Measurements from ENCODE around the gene SLIT3.

SLIT3 gene

DNA sequence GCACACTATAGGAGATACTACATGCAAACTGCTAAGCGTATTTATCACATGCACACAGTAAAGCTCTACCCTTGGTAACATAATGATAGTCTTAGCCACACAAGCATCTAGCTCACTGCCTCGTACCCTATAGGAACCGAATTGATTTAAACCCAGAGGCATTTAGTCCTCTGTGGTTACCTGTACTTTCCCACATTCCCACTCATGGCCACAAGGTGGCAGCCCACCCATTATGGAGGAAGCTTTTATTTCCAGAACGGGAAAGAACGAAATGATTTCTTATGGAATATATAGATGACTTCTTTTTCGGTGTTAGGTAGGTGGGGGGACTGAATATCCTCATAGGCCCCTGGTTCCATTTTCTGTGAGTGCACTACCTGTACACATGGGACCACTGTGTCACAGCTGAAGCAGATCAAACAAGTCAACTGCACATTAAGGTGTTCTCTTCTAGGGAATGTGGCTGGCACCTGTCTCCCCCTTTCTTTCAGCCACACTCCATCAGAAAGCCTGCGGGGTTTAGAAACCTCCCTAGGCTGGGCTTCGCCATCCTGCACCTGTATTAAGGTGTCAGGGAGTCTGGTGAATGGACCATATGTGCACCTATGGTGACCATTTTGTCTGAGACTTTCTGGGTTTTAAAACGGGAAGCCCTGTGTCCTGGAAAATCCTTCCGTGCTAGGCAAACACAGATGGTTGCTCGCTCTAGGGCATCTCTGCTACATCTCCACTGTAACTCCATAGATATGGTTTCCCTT is 313.2 kb downstream of the SLIT3 start:
- no peak overlapping the region for H3K4me3 ChIP-seq (ENCODE audit: low read depth, low read length)
- TF ChIP-seq, protein P1, sequence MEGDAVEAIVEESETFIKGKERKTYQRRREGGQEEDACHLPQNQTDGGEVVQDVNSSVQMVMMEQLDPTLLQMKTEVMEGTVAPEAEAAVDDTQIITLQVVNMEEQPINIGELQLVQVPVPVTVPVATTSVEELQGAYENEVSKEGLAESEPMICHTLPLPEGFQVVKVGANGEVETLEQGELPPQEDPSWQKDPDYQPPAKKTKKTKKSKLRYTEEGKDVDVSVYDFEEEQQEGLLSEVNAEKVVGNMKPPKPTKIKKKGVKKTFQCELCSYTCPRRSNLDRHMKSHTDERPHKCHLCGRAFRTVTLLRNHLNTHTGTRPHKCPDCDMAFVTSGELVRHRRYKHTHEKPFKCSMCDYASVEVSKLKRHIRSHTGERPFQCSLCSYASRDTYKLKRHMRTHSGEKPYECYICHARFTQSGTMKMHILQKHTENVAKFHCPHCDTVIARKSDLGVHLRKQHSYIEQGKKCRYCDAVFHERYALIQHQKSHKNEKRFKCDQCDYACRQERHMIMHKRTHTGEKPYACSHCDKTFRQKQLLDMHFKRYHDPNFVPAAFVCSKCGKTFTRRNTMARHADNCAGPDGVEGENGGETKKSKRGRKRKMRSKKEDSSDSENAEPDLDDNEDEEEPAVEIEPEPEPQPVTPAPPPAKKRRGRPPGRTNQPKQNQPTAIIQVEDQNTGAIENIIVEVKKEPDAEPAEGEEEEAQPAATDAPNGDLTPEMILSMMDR (conservative IDR thresholded peaks at IDR 0.05; ENCODE audit: low read depth, low read length) = peak; percentile 92
- DNase-seq (ENCODE audit: low read depth) = peak; percentile 79

DNA sequence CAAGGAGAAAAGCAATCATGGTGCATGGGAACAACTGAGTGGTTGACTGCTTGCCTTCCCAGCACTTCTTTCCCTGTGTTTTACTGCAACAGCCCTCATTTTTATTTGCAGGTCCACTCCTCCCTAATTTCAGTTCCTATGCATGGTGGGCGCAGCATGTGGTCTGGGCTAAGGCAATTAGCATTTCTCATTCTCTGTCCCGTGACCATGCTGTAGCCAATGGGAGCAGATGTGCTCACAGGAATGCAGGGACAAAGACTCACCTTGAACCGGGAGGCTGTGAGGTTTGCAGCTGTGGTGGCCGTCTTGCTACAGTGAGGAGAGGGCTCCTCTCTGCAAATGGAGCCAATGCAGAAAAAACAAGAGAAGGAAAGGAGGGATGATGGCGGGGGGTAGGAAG is 315.5 kb downstream of the SLIT3 start:
- TF ChIP-seq, protein P1 (conservative IDR thresholded peaks at IDR 0.05; ENCODE audit: low read depth, low read length) = no peak

DNA sequence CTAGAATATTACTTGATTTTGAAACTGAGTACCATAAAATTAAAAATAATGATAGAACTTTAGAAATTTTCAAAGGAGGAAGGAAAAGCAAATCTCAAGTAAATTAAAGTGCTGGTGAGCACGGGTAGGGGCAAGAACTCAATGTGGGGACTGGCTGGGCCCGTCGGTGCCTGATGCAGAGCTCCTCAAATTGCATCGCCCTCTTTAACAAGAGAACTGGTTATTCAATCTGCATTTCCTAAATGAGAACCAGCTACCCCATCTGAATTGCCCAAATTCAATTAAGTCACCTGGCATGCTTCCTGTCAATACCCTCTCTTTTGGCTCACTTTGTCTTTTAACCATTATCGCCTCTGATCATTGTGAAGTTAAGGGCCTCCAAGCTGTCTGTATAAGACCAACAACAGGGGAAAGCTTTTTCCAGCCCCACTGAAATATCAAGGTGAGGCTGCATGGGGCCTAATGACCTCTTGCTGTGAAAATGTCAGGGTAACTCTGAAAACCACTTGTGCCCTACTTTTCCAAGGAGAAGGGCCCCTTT is 316.7 kb downstream of the SLIT3 start:
- TF ChIP-seq, protein P1 (conservative IDR thresholded peaks at IDR 0.05; ENCODE audit: low read depth, low read length) = no peak
- no peak overlapping the region for H3K4me3 ChIP-seq (ENCODE audit: low read depth, low read length)
- DNase-seq (ENCODE audit: low read depth) = no peak

More for the DNA sequence above, 315.5 kb downstream of the SLIT3 start:
- no peak for DNase-seq (ENCODE audit: low read depth)
- H3K4me3 ChIP-seq (ENCODE audit: low read depth, low read length) = no peak overlapping the region

DNA sequence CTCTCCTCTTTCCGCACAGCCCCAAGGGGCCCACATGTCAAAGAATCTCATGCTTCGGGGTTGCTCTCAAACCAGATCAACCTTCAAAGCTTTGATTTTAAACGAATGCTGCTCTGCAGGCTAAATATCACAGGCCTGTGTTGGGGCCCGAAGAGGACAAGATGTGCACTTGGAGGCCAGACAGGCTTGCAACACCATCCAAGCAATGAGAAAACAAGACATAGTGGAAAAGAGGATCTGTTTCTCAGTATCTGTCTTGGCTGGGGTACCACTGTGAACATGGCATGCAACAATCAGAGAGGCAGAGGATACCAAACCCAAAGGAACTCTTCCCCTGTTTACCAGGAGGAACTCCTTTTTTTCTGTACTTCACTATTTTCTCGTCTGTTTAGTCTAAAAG is 321.8 kb downstream of the SLIT3 start:
- no peak for DNase-seq (ENCODE audit: low read depth)
- TF ChIP-seq, protein P1 (conservative IDR thresholded peaks at IDR 0.05; ENCODE audit: low read depth, low read length) = no peak
- no peak overlapping the region for H3K4me3 ChIP-seq (ENCODE audit: low read depth, low read length)

DNA sequence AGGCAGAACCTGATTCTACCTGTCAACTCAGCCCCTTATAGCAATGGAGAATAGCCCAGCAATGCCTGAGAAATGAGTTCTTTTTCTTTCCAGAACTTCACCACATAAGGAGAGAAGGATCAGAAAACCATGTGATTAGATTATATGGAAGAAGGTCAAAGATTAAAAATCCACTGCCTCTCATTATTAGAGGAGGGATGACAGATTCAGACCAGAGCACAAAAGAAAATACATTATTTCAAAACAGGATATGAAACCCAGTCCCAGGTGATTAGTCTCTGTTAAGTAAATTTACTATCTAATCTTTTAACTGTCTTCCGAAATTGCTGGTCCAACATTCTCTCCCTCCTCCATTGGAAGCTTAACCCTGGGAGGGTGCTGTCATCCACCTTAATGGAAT is 322.4 kb downstream of the SLIT3 start:
- DNase-seq (ENCODE audit: low read depth) = no peak
- TF ChIP-seq, protein P1 (conservative IDR thresholded peaks at IDR 0.05; ENCODE audit: low read depth, low read length) = no peak
- H3K4me3 ChIP-seq (ENCODE audit: low read depth, low read length) = no peak overlapping the region

DNA sequence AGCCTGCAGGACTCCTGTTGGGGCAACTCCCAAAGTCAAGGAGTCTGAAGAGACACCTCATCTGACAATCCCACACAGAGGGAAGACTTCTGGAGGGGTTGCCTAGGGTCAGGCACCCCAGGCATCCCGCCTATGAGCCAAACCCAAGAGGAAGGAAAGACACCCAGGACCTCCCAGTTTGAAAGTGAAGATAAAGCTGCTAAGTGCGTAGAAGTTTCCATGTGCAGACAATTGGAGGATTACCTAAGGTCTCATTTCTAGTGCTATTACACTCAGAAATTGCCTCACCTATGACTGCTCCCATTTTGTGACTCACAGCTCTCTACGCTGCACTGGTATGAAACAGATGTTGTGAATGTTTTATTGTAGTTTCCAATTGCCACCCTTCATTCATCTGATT is 322.9 kb downstream of the SLIT3 start:
- DNase-seq (ENCODE audit: low read depth) = peak; percentile 5
- no peak overlapping the region for H3K4me3 ChIP-seq (ENCODE audit: low read depth, low read length)
- TF ChIP-seq, protein P1 (conservative IDR thresholded peaks at IDR 0.05; ENCODE audit: low read depth, low read length) = no peak
